Neuron (in vitro differentiated cells): ENCODE data around the gene ATP1B1.

Experiments used
- H2AFZ ChIP-seq: one replicate; pipeline ENCODE4 v1.6.1; 2013; ENCODE audit warnings: low read depth, mild to moderate bottlenecking, inconsistent platforms, low read length, moderate library complexity
- H3K27me3 ChIP-seq: one replicate; pipeline ENCODE4 v1.6.1; 2013; ENCODE audit warnings: low read length; ENCODE audit not compliant: insufficient read depth
- H3K36me3 ChIP-seq: one replicate; pipeline ENCODE4 v1.6.1; 2013; ENCODE audit warnings: low read length; ENCODE audit not compliant: insufficient read depth
- H3K4me1 ChIP-seq: one replicate; pipeline ENCODE4 v1.6.1; 2013; ENCODE audit warnings: low read length; ENCODE audit not compliant: insufficient read depth
- H3K4me3 ChIP-seq: 2 replicates; pipeline ENCODE4 v1.5.1; 2013; ENCODE audit warnings: mild to moderate bottlenecking, low read length, moderate library complexity
- H3K9me3 ChIP-seq: one replicate; pipeline ENCODE4 v1.6.1; 2013; ENCODE audit warnings: low read length

ATP1B1 gene

DNA sequence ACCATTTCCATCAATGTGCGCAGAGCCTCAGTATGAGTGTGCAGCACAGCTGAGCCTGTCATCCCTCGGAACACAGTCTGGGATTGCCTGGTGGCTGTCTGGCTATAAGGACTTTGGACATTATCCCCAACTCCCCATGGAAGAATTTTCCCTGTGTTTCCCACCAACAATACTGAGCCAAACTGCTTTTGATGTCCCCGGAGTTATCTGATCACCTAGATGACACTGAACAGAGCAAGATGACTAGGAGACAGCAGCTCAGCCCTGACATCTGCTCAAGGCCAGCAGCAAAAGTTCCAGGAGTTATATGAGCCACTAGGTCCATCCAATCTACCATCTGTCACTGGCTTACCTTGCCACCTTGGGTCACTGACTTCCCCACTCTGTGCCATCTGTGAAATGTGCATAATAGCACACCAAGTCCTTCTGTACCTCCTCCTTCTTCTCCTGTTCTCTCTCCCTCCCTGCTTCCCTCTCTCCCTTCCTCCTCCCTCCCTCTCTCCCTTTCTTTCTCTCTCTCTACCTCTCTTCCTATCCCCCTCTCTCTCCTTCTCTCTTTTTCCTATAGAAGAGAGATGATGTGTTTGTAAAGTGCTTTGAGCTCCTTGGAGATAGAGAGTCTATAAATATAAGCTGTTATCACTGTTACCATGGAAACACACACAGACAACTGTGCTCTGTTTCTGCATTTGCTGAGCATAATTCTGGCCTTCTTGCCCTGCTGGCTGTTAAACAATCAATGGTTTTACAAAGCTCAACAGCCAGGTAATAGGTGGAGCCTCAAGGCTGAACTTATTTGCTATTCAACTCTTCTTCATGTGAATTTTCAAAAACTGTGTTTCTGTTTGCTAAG is 19.7 kb upstream of the ATP1B1 start:
- H3K4me3 ChIP-seq: no peak overlapping the region
- no peaks in the 10 kb centered on the region for H3K36me3 ChIP-seq
- H3K27me3 ChIP-seq: no peaks in the 10 kb centered on the region
- H3K4me1 ChIP-seq: peaks cover 6% of the 10 kb centered on the region
- no peak overlapping the region for H2AFZ ChIP-seq
- H3K9me3 ChIP-seq: no peaks in the 10 kb centered on the region

DNA sequence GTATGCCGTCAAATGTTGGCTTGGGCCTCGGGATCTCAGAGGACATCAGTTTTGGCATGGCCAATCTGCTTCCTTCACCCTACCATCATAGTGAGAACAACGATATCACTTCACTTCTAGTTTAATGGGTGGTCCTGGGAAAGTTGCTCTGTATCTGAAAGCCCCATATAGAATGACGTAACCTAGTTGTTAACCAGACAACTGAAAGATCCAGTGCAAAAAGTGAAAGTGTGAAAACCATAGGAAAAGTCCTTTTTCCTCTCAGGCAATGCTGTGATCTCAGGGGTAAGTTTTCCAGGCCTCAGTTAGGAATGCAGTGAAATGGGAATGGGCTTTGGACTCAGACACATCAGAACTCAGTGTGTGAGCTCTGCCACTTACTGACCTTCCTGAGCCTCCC is 18.6 kb upstream of the ATP1B1 start:
- Histone ChIP-seq H3K4me3 (no peak overlapping the region), H3K36me3 (no peaks in the 10 kb centered on the region), H3K4me1 (peaks cover 6% of the 10 kb centered on the region), H2AFZ (no peak overlapping the region), H3K27me3 (no peaks in the 10 kb centered on the region), H3K9me3 (no peaks in the 10 kb centered on the region)

DNA sequence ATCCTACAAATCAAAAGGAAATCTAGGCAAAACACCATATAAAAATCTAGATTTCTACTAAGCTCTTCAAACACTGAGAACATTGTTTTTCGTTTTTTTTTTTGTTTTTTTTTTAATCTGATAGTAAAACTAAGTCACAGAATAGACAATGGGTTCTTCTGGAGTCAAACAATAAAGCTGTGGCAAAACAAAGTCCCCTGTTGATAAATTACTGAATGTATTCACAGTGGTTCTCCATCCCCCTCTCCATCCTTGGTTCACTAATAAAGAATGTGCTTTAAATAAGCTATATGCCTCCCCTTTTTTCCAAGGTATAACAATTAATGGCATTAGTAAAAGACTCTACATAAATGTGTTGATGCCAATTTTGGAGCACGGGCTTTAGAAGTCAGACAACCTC is 16.7 kb upstream of the ATP1B1 start:
- H3K27me3 ChIP-seq: no peaks in the 10 kb centered on the region
- no peaks in the 10 kb centered on the region for H3K36me3 ChIP-seq
- peaks cover 6% of the 10 kb centered on the region for H3K4me1 ChIP-seq
- no peak overlapping the region for H2AFZ ChIP-seq
- no peaks in the 10 kb centered on the region for H3K9me3 ChIP-seq
- H3K4me3 ChIP-seq: no peak overlapping the region

DNA sequence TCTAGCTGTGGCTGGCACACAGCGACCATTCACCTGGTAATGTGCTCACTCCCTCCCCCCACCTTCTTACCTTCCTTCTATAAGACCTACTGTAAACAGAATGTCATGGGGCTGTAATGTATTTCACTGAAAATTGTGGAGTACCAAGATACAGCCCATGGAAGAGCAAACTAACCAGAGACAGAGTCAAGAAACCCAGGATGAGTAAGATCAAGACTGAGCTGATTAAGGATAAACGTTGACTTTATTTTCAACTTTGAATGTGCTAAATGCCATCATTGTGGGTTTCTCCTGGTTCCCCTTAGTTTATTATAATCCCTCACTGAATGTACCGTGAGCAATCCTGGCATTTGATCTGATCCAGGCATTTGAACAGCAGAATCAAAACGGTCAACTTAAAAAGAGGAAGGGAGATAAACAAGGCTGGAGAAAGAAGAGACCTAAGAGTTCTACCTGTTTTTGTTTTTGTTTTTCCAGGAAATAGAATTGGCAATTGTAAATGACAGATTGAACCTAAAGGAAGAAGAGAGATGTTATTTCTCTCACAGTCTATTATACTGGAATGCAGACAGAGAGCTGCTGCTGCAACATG is 16.1 kb upstream of the ATP1B1 start:
- no peaks in the 10 kb centered on the region for H3K27me3 ChIP-seq
- no peaks in the 10 kb centered on the region for H3K36me3 ChIP-seq
- H2AFZ ChIP-seq: no peak overlapping the region
- no peak overlapping the region for H3K4me3 ChIP-seq
- no peaks in the 10 kb centered on the region for H3K9me3 ChIP-seq
- peaks cover 6% of the 10 kb centered on the region for H3K4me1 ChIP-seq

DNA sequence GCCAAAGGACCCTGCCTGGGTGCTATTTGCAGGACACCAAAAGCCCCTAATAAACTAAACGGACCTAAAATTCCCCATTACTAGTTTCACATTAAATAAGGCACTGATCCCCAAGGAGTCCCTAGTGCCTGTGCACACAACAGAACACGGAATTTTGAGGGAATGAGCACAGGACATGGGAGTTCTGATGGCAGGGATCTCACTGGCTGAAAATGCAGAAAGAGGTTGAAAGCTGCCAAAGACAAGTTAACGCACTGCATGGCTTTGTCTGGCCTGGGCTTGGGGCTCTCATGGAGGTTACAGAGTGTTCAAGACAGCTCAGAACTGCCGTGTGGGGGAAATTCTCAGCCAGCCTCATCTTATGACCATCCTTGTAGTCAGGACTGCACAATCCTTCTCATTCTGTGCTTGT is 15.6 kb upstream of the ATP1B1 start:
- no peaks in the 10 kb centered on the region for H3K36me3 ChIP-seq

DNA sequence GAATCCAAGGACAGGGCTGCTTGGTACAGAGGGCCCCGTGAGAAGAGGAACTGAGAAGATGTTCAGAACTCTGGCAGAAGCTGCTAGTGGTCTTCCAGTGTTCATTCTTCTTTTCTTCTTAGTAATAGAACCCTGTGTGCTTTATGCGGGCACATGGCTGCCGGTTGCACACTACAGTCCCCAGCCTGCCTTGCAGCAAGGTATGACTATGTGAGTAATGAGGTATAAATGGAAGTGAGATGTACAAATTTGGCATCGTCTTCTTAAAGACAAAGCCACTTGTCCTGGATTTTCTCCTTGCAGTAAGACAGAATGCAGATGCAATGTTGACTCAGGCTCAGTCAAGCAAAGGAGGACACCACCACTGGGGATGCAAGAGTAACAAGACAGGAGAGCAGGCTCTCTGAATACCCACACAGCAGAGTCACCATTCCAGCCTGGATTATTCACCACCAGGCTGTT is 15.0 kb upstream of the ATP1B1 start:
- H3K4me3 ChIP-seq: no peak overlapping the region
- H3K9me3 ChIP-seq: no peaks in the 10 kb centered on the region
- no peak overlapping the region for H2AFZ ChIP-seq
- H3K36me3 ChIP-seq: no peaks in the 10 kb centered on the region
- no peaks in the 10 kb centered on the region for H3K27me3 ChIP-seq
- peaks cover 5% of the 10 kb centered on the region for H3K4me1 ChIP-seq

More for the DNA sequence above, 15.6 kb upstream of the ATP1B1 start:
- H3K4me3 ChIP-seq: no peak overlapping the region
- H3K27me3 ChIP-seq: no peaks in the 10 kb centered on the region
- H3K9me3 ChIP-seq: no peaks in the 10 kb centered on the region
- peaks cover 6% of the 10 kb centered on the region for H3K4me1 ChIP-seq
- no peak overlapping the region for H2AFZ ChIP-seq

DNA sequence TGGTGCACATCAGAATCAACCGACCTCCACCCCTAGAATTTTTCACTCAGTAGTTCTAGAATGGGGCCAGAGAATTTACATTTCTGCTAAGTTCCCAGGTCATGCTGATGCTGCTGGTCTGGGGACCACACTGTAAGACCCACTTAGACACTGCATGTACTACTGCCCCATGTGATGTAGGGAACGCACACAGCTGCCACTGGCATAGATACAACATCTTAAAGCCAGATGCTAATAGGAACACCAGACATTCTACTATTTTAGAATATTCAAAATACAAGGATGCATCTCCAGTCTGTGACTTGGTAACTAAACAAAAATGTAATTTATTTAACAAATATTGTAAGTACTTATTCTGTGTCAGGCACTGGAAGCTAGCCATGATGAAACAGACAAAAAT is 14.1 kb upstream of the ATP1B1 start:
- H3K9me3 ChIP-seq: no peaks in the 10 kb centered on the region
- no peak overlapping the region for H3K4me3 ChIP-seq
- no peaks in the 10 kb centered on the region for H3K27me3 ChIP-seq
- H2AFZ ChIP-seq: no peak overlapping the region
- no peaks in the 10 kb centered on the region for H3K4me1 ChIP-seq
- H3K36me3 ChIP-seq: no peaks in the 10 kb centered on the region

DNA sequence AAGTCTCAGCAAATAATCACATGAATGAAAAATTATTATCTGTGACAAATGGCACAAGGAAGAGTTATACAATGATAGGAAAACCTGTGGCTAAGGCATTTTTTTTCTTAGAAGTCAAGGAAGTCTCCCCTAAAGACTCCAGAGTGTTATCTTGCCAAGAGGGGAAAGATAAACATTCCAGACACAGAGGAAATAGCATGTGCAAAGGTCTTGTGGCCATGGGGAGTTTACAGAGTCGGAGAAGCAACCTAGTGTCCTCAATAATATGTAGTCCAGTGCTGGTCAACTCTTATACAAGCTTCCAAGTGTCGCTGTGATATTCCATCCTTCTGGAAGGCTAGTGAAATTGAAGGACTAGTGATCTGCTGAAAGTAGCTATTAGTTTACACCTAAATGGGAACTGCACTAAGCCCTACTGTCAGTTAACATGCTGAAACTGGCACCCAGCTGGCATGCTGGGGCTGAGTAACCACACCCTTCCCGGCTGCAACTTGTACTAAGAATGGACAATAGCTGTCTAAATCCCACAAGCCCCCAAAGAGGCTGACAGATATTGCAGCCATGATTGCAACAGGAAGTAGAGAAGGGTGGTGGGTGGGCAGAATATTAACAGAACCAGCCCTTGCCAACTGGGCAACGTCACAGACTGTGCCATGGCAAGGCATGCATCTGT is 11.5 kb upstream of the ATP1B1 start:
- H3K36me3 ChIP-seq: no peaks in the 10 kb centered on the region
- no peak overlapping the region for H3K4me3 ChIP-seq
- no peaks in the 10 kb centered on the region for H3K27me3 ChIP-seq
- no peaks in the 10 kb centered on the region for H3K9me3 ChIP-seq
- H3K4me1 ChIP-seq: no peaks in the 10 kb centered on the region
- no peak overlapping the region for H2AFZ ChIP-seq

DNA sequence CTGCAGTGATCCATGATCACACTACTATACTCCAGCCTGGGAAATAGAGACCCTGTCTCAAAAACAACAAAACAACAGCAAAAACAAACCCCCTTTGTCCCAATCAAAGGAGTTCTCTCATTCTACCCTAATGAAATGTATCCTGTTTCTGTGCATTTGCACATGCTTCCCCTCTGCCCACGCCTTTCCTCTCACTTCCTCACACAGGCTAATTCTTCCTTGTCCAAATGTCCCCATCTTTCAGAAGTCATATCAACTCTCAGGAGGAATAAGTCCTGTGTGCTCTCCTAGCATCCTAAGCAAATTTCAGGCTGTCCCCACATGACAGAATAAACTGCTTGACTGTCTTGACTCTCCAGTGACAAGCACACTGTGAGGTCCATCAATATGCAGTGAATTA is 8.1 kb upstream of the ATP1B1 start:
- no peaks in the 10 kb centered on the region for H3K9me3 ChIP-seq
- H3K27me3 ChIP-seq: no peaks in the 10 kb centered on the region
- H2AFZ ChIP-seq: no peak overlapping the region
- H3K4me3 ChIP-seq: no peak overlapping the region
- H3K4me1 ChIP-seq: peaks cover 11% of the 10 kb centered on the region
- H3K36me3 ChIP-seq: no peaks in the 10 kb centered on the region

DNA sequence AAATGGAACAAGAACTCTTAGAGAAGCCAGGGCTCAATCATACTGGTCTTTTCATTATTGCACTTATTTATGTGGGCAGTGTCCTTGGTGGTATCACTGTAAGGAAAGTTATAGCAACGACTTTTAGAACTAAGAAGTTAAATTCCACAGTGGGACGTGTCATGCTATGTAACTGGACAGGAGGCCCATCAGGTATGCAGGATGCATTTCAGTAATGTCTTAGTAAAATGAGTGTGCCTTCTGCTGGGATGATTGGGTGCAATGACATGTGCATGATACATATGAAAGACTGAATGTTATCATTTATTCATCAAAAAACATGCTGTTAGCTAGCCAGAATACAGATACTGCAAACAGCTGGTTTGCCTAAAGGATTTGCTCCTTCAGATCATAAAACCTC is 6.9 kb upstream of the ATP1B1 start:
- Histone ChIP-seq H3K4me1 (peaks cover 11% of the 10 kb centered on the region), H3K9me3 (no peaks in the 10 kb centered on the region), H3K36me3 (no peaks in the 10 kb centered on the region), H2AFZ (no peak overlapping the region), H3K4me3 (no peak overlapping the region), H3K27me3 (no peaks in the 10 kb centered on the region)

DNA sequence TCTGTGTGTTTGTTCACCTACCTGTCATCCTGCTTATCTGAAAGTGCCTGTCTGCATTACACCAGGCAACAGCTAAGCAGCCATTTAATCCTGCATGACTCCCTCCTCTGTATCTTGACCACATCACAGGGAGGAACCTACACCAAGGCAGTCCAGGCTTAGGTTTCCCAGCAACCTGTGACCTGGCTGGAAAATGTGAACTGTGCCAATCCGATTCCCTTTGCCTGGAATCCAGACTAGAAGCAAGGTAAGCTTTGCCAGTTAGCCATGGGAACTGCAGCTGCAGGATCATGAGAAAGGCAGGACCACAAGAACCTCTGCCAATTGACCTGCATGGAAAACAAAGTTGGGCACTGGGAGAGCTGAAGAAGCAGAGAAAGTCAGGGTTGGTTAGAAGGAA is 6.3 kb upstream of the ATP1B1 start:
- H3K36me3 ChIP-seq: no peaks in the 10 kb centered on the region
- H3K4me1 ChIP-seq: peaks cover 14% of the 10 kb centered on the region
- no peaks in the 10 kb centered on the region for H3K9me3 ChIP-seq

DNA sequence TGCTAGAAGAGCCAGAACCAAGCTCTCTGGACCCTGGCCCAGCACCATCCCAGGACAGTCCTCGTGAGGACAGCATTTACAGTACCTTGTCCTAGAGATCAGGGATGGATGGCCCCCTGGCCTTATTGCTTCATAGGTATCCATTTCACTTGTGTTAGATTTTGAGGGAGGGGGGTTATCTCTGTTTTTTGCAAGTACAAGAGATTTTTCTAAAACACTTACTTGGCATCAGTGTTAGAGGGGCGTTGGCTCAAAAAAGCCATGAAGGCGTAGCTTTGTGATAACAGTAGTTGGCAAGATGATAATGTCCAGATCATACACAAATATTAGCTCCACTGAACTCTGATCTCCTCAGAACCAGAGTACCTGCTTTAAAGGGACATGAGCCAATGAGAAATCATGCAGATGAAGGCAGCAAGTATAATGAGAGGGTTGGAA is 5.8 kb upstream of the ATP1B1 start:
- no peak overlapping the region for H3K4me3 ChIP-seq
- H3K9me3 ChIP-seq: no peaks in the 10 kb centered on the region
- H3K36me3 ChIP-seq: no peaks in the 10 kb centered on the region
- peaks cover 18% of the 10 kb centered on the region for H3K4me1 ChIP-seq
- H2AFZ ChIP-seq: no peak overlapping the region
- H3K27me3 ChIP-seq: no peaks in the 10 kb centered on the region

More for the DNA sequence above, 6.3 kb upstream of the ATP1B1 start:
- Histone ChIP-seq H3K4me3 (no peak overlapping the region), H3K27me3 (no peaks in the 10 kb centered on the region), H2AFZ (no peak overlapping the region)

DNA sequence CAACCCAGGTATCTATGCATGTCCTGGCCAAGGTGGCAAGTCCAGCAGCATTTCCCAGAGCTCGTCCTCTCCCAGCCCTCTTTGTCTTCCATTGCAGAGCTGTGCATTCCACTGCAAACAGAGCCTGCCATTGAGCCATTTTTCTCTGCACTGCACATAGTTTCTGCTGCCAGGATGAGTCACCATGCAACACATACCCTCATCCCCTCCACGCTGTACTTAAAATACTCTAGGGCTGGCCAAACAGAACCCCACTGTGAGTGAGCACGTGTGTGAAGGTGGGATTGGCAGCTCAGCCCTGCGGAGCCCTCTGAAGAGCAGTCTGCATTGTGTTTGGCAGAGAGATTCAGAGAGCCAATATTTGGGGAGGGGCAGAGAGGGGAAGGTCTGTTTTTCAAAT is 3.9 kb upstream of the ATP1B1 start:
- H2AFZ ChIP-seq: no peak overlapping the region
- H3K4me3 ChIP-seq: no peak overlapping the region
- no peaks in the 10 kb centered on the region for H3K36me3 ChIP-seq
- peaks cover 18% of the 10 kb centered on the region for H3K4me1 ChIP-seq
- H3K9me3 ChIP-seq: no peaks in the 10 kb centered on the region
- no peaks in the 10 kb centered on the region for H3K27me3 ChIP-seq
